Stomach (tissue), 4 donors: Measurements from ENCODE around the gene CCNL1.

Experiments used
- POLR2A ChIP-seq, 4 donors: fragments of 450-650 bp; IDR thresholded peaks; one replicate each; pipeline ENCODE4 v1.6.1; 2016; ENCODE audit warnings: antibody characterized with exemption in 4 of 4, control low read depth in 2 of 4, mild to moderate bottlenecking in 1 of 4, moderate library complexity in 1 of 4
- POLR2AphosphoS5 ChIP-seq, 3 donors: sonication (generic); formaldehyde crosslinking; IDR thresholded peaks; one replicate each; pipeline ENCODE4 v1.6.1; 2016; ENCODE audit warnings: antibody characterized with exemption in 3 of 3
- TF ChIP-seq, protein P1 (sequence below), 7 experiments: fragments of 450-650 bp in 4 of 7; fragments of 200-600 bp in 3 of 7; sonication (generic) in 3 of 7; IDR thresholded peaks; one replicate each; pipeline ENCODE4 v1.5.1; 2016 to 2019; ENCODE audit warnings: antibody characterized with exemption in 7 of 7, control low read depth in 2 of 7, mild to moderate bottlenecking in 1 of 7

DNA sequence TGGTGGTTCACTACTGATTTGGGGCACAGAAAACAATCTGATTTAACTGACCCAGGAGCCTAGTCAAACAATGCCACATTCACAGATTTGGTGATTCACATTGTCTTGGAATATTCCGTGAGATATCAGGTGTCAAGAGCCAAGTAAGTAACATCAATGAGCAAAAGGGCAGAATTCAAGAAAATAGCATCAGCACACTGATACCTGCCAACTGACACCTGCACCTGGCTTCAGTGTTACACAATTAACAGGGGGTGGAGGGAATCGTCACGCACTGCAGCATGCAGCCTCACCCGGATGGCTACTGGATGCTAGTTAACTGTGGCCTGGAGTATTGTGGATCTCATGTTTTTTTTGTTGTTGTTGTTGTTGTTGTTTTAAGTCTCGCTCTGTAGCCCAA lies 17.6 kb downstream of the CCNL1 start:
- TF ChIP-seq, protein P1, sequence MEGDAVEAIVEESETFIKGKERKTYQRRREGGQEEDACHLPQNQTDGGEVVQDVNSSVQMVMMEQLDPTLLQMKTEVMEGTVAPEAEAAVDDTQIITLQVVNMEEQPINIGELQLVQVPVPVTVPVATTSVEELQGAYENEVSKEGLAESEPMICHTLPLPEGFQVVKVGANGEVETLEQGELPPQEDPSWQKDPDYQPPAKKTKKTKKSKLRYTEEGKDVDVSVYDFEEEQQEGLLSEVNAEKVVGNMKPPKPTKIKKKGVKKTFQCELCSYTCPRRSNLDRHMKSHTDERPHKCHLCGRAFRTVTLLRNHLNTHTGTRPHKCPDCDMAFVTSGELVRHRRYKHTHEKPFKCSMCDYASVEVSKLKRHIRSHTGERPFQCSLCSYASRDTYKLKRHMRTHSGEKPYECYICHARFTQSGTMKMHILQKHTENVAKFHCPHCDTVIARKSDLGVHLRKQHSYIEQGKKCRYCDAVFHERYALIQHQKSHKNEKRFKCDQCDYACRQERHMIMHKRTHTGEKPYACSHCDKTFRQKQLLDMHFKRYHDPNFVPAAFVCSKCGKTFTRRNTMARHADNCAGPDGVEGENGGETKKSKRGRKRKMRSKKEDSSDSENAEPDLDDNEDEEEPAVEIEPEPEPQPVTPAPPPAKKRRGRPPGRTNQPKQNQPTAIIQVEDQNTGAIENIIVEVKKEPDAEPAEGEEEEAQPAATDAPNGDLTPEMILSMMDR (IDR thresholded peaks at IDR 0.05), result no peak
- TF ChIP-seq POLR2AphosphoS5 (IDR thresholded peaks at IDR 0.05), result no peak
- TF ChIP-seq POLR2A (IDR thresholded peaks at IDR 0.05), result no peak
